Stimulated activated CD8-positive, alpha-beta memory T cell treated with anti-CD3 and anti-CD28 coated beads, Interleukin-15, amount 100 ng/mL, for 24 hours (primary cell): ENCODE measurements around the gene SGO1.

Experiments
- DNase-seq: peaks from one replicate; pipeline ENCODE4 v3.0.0-alpha.2; 2020; ENCODE audit warnings: low read depth

SGO1 gene

DNA sequence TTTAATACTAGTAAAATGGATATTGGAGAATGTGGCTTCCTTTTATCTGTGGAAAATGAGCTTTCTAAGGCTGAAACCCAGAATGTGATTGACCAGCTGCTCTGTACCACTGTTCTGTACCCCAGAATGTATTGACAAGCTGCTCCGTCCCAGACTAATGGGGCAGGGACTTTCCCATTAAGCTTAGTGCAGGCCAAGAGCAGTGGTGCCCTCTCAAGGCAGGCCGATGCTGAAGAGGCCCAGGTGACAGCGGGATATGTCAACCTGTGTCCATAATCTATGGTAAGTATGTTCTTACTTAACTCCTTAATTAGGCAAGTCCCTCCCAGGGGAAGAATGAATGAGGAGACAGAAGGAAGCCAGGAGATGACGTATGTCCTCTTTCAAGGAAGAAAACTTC, 31.1 kb downstream of the SGO1 start:
- DNase-seq = no peak

DNA sequence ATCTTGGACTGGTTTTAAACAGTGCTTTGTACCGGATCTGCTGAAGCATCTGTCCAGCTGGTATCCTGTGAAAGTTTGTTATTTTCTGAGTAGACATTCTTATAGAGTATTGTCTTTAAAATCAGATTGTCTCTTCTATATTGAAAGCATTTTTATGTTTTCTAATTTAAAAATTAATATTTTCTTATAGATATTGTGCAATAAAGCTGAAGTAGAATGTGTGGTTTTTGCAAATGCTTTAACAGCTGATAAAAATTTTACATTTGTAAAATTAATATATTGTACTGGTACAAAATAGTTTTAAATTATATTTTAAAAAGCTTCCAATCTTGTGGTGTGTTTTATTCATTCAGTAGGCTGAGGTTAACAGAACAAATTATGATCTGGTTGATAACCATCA, 31.9 kb downstream of the SGO1 start:
- DNase-seq = no peak

DNA sequence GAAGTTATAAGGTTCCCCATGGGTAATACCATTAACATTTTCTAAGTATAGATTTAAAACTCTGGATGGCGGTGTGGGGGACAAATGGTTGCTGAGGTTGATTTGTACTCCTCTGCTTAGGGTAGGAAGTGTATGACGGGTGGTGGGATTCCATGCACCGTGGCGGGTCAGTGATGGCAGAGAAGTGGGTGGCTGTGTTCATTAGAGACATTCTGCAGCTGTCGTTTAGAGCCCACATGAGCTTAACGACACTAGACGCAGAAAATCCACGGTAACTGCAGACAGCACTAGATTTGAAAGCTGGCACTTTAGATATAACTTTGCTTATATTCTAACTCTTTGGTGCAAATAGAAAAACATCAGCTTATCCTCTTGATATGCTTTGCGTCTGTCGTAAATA, 37.5 kb downstream of the SGO1 start:
- DNase-seq = no peak

DNA sequence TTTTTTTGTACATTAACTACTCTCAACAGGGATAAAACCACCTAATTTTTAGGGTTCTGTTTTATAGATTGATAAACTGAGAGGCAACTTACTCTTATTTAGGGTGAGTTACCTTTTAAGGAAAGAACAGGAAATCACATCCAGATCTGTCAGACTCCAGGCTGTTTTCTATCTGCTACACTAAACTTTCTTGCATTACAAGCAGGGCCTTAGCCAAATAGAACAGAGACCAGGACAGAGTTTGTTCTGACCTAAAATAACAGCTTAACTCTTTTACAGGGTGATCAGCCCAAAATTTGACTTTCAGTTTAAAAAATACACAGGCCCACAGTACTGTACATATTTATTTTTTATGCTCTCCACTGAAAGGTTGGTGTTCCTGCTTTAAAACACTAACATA, 38.6 kb downstream of the SGO1 start:
- no peak for DNase-seq

DNA sequence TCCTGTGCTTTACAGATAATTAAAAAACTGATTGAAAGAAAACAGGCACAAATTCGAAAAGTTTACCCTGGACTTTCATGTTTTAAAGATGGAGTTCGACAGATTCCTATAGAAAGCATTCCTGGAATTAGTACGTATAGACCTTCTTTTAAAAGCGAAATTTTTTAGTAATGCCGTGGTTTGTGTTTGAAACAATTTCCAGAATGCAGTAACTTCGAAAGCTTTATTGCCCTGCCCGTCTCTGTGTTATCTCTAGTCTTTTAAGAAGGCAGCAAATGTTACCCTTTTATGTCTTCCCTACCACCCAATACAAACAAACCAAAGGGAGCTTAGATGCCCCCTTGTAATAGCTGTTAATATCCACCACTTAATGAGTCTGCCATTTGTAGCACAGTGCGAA, 39.7 kb downstream of the SGO1 start:
- no peak for DNase-seq

DNA sequence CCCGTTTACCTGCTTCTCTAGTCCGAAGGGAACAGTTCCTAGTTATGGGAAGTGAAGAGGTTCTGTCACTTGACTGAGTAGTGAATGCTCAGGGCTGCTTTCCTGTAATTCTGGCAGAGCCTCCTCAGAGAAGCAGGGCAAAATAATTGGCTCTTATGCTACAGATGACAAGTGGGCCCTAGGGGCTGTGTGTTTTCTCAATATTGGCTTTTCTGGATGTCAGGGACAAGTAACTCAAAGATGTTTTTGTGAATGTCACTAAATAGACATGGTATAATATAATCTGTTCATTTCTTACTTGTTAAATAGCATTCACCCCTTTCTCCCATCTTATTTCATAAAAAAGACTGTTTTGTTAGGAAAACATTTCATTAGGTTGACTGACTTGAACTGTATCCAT, 40.1 kb downstream of the SGO1 start:
- no peak for DNase-seq

DNA sequence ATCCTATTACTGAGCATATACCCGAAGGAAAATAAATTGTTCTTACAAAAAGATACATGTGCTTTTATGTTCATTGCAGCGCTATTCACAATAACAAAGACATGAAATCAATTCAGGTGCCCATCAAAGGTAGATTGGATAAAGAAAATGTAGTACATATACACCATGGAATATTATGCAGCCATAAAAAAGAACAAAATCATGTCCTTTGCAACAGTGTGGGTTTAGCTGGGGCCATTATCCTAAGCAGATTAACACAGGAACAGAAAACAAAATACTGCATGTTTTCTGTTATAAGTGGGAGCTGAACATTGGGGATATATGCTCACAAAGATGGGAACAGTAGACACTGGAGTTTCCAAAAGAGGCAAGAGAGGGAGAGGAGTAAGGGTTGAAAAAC, 42.5 kb downstream of the SGO1 start:
- DNase-seq = no peak

DNA sequence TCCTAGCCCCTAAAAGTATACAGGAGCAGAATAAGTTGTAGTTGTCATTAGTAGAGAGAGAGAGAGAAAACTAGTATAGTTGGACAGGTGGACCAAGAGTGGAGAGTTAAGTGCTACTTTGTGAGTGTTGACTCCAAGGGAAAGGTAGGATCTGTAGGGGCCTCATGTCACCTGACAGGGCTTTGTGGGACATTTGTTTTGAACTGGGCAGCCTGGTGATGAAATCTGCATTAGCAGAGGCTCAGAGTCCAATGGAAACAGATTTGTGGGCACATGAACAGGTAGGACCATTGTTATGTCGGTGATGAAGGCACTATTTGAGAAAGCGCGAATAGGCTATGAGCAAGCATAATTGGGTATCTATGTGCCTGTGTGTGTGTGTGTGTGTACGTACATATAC, 43.5 kb downstream of the SGO1 start:
- DNase-seq = no peak

DNA sequence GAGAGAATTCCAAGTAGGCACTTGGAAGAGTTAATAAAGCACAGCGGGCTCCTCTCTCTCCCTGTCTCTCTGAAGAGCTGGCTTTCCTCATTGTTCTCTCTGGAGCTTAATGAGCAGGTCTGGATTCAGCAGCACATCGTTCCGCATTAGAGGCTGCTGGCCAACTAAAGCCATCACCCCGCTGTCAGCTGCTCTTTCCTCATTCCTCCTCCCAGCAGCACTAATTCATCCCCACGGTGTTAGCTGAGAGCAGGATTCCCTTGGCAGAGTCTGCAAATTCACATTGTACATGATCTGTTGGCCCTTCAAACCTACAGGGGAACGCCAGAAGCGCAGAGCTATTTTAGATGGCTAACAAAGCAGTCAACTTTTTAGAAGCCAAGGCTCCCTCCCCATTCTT, 44.2 kb downstream of the SGO1 start:
- DNase-seq = no peak

DNA sequence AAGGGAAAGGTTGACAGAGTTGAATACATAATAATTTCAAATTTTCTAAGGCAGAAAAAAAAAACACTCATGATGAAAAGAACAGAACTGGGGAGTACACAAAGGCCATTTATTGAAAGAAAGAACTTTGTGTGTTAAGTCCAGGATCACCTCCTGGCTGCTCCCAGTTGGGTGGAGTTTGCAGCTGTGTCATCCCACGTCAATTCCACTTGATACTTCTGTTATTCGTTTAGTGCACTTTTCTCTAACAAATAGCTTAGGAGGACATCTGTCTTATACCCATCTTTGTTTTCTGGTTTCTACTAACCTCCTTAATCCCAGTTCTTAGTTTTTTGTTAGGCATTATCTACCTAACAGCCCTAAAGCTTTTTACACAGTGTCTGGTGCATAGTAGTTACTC, 44.7 kb downstream of the SGO1 start:
- DNase-seq = no peak

DNA sequence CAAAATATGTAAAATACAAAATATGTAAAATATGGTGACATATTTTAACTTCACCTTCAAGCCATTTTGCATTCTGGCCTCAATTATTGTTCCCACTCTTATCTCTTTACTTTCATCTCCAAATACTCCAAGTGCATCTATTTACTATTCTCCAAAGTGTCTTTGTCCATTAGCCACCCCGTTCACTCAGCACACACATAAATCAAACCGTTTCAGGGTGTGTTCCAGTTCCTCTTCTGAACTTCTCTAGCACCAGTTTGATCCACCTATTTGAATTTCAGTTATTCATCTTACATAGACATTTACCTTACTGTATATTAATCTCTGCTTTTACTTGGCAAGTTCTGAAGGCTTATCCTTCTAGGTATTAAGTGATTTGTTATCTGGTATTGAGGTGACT, 45.1 kb downstream of the SGO1 start:
- no peak for DNase-seq

DNA sequence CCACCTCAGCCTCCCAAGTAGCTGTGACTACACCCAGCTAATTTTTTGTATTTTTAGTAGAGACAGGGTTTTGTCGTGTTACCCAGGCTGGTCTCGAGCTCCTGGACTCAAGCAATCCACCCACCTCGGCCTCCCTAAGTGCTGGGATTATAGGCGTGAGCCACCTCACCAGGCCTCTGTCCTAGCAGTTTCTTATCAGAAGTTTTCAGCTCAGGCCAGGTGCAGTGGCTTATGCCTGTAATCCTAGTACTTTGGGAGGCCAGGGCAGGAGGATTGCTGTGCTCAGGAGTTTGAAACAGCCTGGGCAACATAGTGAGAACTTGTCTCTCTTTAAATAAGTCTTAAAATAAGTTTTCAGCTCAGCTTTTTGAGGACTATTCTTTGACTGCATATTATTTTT, 48.4 kb downstream of the SGO1 start:
- no peak for DNase-seq

DNA sequence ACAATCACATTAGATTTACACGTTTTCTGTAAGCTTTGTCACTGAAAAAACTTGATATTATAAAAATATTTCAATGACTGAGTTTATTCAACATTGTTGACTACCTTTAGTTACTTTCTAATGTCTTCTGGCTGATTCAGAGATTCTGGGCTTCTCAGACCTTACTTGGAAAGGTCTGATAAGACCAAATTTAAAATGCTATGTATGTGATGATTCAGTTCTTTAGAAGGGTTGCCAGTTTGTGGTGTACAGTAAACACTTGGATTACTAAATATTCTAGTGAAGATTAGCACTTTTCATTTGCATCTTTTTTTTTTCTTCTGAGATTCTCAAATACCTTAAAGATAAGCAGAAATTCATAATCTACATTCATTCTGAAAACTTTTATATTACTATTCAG, 49.8 kb downstream of the SGO1 start:
- DNase-seq = no peak

DNA sequence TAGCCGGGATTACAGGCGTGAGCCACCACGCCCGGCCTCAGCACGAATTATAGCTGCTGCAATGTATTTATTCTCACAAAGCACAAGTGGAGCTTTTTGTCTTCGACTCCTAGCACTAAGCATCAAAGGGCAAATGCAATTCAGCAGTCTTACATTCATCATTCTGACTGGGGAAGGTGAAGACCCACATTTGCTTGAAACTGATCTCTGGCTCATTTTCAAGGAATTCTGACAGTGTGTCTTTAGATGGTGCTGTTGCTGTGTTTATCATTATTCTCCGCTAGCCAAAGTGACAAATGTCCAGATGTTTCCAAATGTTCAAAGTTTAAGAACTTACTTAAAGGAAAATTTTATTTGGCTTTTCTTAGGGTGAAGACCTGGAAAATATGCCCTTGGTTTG, 55.9 kb downstream of the SGO1 start:
- no peak for DNase-seq

DNA sequence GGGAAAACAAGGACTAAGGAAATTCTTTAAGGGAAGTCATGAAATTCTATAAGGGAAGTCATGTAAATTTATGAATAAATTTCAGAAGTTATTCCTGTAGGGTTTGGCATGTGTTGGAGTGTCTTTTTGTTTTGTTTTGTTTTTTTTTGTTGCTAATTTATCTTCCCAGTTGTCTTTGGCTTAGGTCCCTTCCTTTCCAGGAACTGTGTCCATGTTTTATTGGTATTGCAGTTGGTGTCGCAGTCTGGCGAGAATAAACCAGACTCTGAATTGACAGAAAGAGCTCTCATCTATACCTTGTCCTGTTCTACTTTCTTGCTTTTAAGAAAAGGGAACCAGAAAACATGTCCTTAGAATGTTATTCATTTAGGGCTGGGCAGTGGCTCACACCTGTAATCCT, 57.6 kb downstream of the SGO1 start:
- no peak for DNase-seq

DNA sequence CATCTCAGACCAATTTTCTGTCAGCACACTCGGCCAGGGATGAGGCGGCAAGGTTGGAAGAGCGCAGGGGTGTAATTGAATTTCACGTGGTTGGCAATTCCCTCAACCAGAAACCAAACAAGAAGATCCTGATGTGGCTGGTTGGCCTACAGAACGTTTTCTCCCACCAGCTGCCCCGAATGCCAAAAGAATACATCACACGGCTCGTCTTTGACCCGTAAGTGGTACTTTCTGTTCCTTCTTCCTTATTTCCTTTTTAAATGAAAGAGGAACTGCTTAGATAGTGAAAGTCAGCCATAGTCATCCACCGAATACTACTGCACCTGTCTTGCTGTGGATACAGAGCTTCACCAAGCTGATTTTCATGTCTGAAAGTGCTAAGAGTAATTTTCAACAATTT, 60.1 kb downstream of the SGO1 start:
- no peak for DNase-seq

DNA sequence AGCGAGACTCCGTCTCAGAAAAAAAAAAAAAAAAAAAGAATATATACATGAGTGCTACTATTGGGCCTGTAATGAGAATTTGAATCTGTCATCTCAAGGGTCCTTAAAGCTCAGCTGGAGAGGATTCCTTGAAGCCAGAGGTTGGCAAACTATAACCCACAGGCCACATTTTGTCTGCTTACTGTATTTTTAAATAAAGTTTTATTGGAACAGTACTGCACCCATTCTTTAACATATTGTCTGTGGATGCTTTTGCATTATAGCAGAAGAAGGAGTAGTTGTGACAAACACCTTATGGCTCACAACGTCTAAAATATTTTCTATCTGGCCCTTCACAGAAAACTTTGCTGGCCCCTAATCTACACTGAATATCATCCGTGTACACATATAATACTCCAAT, 60.7 kb downstream of the SGO1 start:
- no peak for DNase-seq

DNA sequence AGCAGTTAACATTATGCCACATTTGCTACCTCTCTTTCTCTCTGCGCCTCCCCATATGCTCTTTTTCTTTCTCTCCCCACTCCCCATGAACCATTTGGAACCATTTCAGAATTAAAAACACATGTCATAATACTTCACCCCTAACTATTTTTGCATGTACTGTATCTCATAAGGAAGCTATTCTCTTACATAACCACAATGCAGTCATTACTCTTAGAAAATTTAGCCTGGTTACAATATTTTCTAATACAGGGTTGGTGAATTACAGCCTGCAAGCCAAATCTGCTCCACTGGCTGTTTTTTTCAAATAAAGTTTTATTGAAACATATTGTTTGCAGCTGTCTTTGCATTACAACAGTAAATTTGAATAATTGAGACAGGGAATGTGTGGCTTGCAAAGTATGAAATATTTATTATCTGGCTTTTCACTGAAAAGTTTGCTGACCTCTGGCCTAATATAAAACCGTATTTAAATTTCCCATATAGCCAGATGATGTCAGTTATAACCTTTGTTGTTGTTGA, 62.8 kb downstream of the SGO1 start:
- no peak for DNase-seq

DNA sequence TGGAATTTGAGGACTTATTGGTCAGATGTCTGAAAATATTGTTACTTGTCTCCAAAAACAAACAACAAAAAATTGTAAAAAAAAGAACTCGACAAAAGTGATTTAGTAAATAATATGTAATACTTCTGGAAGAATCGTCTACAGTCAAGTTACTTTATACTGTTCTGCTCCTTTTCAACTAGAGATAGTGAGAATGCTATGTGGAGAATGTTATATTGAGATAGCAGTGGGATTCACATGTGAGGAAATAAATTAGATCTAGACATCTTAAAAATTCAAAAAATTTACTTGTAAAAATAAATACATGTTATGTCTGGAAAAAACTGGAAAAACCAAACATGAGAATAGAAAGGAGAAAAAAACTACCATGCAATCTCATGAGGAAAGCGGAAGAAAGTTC, 64.9 kb downstream of the SGO1 start:
- DNase-seq = no peak
